HCEC 1CT (cell line): Measurements from ENCODE around the gene CD276.

Experiments
- DNase-seq: peaks from one replicate; pipeline ENCODE4 v3.0.0-alpha.2; 2017

CD276 gene

DNA sequence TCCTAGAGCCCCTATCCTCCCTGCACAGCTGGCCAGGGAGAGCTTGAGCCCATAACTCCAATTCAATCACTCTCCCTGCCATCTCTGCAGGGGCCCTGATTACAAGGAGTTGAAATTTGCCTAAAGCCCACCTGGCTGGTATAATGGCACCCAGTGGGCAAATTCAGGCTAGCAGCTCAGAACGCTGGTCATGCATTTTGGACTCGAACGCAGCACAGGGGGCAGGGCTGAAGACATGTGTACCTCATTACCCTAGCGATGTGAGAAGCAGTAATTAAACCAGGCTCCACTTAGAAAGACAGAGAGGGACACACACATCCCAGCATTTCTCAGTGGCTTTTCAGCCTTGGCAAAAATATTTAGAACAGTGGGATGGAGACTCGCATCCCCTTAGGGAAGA, 65.8 kb downstream of the CD276 start:
- no peak for DNase-seq

GRCh38 chr15:73750438-73750837, 66.3 kb downstream of the CD276 start:
- no peak for DNase-seq

GRCh38 chr15:73750951-73751350, 66.8 kb downstream of the CD276 start:
- no peak for DNase-seq

DNA sequence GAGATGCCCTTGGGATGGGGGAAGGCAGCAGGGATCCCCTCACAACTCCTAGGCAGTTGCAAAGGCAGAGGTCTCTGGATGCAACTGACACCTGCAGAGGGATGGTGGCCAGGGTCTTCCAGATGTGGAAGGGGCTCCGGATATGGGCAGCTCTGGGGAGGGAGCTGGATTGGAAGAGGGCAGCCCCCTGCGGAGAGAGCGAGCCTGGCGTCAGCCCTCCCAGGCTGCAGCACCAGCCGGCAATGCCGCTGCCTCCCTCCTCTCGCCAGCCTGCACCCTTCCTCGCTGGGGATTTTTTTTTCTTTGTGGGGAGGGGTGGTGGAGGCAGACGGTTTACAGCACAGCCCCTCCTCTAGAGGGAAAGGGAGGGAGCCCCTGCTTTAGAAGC, 67.3 kb downstream of the CD276 start:
- DNase-seq, result no peak

DNA sequence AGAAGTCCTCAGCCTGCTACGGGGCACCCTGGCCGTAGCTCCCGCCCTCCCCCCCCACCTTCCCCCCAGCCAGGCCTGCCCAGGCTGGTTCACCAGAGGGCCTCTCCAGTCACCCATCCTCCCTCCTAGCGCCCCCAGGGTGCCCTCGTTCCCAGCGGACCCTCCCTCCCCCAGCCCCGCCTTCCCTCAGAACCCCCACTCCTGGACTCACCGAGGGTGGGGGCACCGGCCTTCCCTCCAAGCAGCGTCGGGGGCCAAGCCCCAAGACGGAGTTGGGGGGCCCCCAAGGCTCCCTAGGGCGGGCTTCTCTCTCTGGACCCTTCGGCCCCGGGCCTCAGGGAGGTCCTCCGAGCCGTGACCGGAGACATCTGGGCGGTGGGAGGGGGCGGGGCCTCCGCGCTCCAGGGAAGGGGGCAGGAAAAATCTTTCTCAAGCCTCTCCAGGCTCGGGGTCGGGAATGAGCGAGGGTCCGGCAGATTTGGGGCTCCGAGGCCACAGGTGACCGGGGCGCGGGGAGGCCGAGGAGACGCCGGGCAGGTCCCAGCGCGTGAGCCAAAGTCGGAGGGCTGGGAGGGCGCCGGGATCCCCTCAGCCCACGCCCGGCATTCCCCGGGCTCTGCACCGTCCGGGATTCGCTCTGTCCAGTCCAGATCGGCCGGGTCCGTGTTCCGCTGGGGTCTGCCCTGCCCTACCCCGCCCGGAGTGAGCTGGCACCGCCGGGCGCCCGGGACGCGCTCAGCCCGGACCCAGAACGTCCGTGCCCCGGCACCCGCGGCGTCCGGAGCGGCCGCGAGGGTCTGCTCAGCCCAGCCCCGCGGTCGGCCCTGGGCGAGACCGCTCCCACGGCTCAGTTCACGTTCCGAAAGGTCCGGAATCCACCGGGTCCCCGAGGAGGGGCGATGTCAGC, 68.0 kb downstream of the CD276 start:
- no peak for DNase-seq

GRCh38 chr15:73752806-73753193, 68.6 kb downstream of the CD276 start:
- DNase-seq, result no peak

GRCh38 chr15:73753250-73754130, 69.3 kb downstream of the CD276 start, which contains the start of gene INSYN1:
TSS of gene INSYN1 (minus strand) at chr15:73753351. CDS start at chr15:73751130, 2,221 bp downstream.
- no peak for DNase-seq

- no peak for DNase-seq
Observed at GRCh38 chr15:73754461-73754860, 70.3 kb downstream of the CD276 start.

DNA sequence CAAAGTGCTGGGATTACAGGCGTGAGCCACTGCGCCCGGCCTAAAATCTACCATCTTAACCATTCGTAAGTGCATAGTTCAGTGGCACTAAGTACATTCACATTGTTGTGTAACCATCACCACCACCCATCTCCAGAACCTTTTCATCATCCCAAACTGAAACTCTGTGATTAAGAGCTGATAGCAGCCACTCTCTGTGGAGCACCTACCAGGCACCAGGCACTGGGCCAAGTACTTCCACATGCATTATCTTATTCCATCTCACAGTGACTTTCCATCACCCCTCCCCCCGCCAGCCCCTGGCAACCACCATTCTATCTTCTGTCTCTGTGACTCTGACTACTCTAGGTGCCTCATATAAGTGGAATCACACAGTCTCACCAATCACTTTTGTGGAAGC, 71.3 kb downstream of the CD276 start:
- no peak for DNase-seq

- DNase-seq, result no peak
Observed at GRCh38 chr15:73755946-73756345, 71.8 kb downstream of the CD276 start.

- DNase-seq, result no peak
Observed at GRCh38 chr15:73756390-73756789, 72.2 kb downstream of the CD276 start.

DNA sequence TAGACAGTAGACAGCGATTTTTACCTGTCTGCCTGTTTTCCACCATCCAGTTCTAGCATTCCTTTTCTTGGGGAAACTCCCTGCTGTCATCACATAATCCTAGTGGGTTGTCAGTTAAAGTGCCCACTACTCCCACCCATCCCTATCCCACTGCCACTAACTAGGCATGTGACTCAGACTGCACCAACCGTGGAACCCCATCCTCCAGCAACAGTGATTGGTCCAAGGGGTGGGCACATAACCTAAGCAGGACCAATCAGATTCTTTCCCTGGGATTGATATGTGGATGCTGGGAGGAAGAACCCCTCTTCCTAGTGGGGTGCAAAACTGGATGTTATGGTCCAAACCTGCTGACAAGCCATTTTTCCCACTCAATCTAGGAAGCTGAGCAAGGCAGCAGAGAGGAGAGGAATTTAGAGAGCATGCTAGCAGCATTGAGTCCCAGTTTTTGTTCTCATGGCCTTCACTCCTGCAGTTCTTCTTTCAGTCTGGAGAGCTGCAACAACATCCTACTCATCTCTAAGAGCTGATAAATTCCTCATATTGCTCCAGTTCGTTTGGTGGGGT, 72.8 kb downstream of the CD276 start:
- no peak for DNase-seq

- DNase-seq, result no peak
Observed at GRCh38 chr15:73757571-73757970, 73.4 kb downstream of the CD276 start.

DNA sequence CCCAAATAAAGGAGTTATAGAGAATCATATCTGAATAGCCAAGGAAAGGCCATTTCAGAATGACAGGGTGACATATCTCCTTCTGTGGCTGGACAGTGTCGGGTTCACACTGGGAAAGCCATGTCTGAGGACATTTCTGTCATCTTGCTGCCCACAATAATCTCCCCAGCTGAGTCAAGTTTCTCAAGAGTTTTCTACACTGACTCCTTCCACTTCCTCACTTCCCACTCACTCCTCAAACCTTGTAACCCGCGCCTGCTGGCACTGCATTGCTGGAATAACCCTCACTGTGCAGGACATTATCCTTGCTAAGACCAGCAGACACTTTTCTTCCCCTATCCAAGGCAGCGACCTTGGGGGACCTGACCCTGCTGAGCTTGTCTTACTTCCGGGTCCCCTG, 74.3 kb downstream of the CD276 start:
- no peak for DNase-seq

- DNase-seq, result no peak
Observed at GRCh38 chr15:73760330-73761329, 76.4 kb downstream of the CD276 start.

DNA sequence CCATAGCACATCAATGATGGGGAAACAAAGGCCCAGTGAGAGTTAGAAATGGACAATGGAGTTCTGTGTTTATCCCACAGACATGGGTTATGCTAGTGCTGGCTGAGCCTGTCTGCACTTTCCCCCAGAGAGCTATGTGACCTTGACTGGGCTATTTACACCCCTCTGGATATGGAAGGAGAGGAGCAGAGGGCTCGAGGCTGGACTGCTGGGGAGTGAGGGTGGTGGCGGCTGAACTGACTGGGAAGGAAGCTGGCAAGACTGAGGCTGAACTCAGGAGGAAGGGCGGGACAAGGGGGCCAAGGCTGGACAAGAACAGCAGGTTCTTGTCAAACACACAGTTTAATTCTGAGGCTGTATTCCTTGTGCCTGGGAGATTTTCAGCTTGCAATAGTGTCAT, 79.7 kb downstream of the CD276 start:
- DNase-seq, result no peak
